ENCODE results near the gene RAB40C. TPM values are rescaled to one million over a fixed set of nuclear protein-coding genes. Genes with fewer than 3 reads are reported as not detected.

RAB40C gene
- polyA plus RNA-seq, 1 donor (not counting 4 experiments of a cell fraction or from before 2014, with no cell fraction given), result 4.0 TPM

DNA sequence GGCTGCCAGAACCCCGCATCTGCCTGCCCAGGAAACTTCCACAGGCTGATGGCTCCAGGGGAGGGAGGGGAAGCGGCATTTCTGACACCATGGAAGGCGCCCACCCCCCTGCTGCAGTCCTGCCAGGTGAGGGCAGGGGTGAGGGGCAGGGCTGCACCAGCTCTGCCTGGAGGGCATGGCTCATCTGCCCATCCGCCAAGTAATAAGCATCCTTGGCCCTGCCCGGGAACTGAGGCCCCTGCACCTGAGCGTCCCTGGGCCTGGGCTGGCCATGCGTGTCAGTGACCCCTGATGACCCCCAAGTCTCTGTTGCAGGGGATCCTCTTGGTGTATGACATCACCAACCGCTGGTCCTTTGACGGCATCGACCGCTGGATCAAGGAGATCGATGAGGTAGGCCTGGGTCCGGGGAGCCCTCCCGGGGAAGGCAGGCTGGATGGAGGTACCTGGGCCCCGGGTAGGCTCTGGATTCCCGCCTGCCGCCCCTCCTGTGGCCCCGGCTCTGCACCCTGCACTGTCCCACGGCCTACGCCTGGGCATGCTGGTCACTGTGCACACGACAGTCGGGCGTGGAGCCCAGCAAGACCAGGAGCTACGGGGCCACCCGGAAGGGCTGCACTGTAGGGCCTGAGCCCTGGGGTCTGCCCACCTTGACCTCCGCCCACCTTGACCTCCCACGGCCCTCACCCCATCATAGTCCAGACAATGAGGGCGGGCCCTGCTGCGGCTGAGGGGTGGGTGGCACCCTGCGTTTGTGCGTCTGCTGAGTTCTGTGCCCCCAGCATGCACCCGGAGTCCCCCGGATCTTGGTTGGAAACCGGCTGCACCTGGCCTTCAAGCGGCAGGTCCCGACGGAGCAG is 35.5 kb downstream of the RAB40C start:
- H3K4me3 ChIP-seq (ENCODE audit: control insufficient read depth in 2 of 3, extremely low read depth in 1 of 3, insufficient read depth in 2 of 3, low read depth in 1 of 3, low read length in 3 of 3), result no peak overlapping the region
- no peak overlapping the region for H3K9ac ChIP-seq (ENCODE audit: control insufficient read depth, extremely low read depth, insufficient read depth, low read length)
- no peak overlapping the region for H3K27ac ChIP-seq (ENCODE audit: control insufficient read depth, insufficient read depth, low read length)
- peaks cover 11% of the 10 kb centered on the region for H4K20me1 ChIP-seq (ENCODE audit: control insufficient read depth, extremely low read depth, insufficient read depth, low read length)
- H3K9me1 ChIP-seq (ENCODE audit: control insufficient read depth, extremely low read depth, insufficient read depth, low read length), result no peaks in the 10 kb centered on the region
- H3K9me3 ChIP-seq (ENCODE audit: control insufficient read depth, low read depth, low read length), result no peaks in the 10 kb centered on the region
- H3K27me3 ChIP-seq (ENCODE audit: control insufficient read depth, extremely low read depth, insufficient read depth, low read length), result peaks cover 12% of the 10 kb centered on the region
- no peak for FAIRE-seq
- no peaks in the 10 kb centered on the region for H3K79me2 ChIP-seq (ENCODE audit: control insufficient read depth, insufficient read depth, low read length)
- peaks cover 2 to 3% of the 10 kb centered on the region in 2 experiments for H3K36me3 ChIP-seq (ENCODE audit: control insufficient read depth in 2 of 2, extremely low read depth in 1 of 2, insufficient read depth in 2 of 2, low read length in 2 of 2)
- TF ChIP-seq CTCF (optimal IDR thresholded peaks at IDR 0.05 in 1 of 3, IDR thresholded peaks at IDR 0.05 in 1 of 3, conservative IDR thresholded peaks at IDR 0.05 in 1 of 3; ENCODE audit: extremely low read depth in 1 of 3, insufficient read depth in 2 of 3, low read length in 3 of 3) (no peak), EZH2 (IDR thresholded peaks at IDR 0.05; ENCODE audit: low read length) (no peak)
- no peak overlapping the region for H3K4me2 ChIP-seq (ENCODE audit: control insufficient read depth, extremely low read depth, insufficient read depth, low read depth, low read length)
- dilution Hi-C loops (cut with MboI; ENCODE audit: extremely low pct_ligation_motif_present, low sequenced_read_pairs), result no loop called here
- H2AFZ ChIP-seq (ENCODE audit: control insufficient read depth, low read length), result no peak overlapping the region
- no peak for DNase-seq (ENCODE audit: low read depth, low spot score)
- peaks cover 32% of the 10 kb centered on the region for H3K4me1 ChIP-seq (ENCODE audit: control insufficient read depth, extremely low read depth, insufficient read depth, low read length)

DNA sequence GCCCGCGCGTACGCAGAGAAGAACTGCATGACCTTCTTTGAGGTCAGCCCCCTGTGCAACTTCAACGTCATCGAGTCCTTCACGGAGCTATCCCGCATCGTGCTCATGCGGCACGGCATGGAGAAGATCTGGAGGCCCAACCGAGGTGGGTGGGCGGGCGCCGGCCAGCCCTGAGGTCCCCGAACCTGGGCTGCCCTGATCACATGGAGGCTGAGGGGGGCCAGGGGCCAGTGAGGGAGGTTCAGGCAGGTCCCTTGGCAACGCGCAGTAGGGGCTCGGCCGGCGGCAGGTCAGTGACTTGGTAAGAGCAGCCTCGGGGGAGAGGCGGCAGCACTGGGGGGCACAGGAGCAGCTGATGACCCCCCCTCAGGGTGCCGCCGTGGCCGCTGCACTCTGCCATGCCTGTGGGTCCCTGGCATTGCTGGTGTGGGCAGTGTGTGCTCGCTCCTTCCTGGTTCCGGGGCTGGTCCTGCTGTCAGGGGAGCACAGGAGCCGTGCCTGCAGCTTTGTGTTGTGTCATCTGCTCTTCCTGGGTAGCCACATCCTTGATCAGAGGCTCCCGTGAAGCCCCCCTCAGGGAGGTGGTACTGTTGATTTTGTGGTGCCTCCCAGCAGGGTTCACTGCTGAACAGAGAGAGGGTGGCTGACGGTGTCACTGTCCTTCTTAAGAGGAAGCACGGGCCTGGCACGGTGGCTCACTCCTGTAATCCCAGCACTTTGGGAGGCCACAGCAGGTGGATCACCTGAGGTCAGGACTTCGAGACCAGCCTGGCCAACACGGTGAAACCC is 36.3 kb downstream of the RAB40C start:
- Histone ChIP-seq H3K4me1 (ENCODE audit: control insufficient read depth, extremely low read depth, insufficient read depth, low read length) (peaks cover 28% of the 10 kb centered on the region), H3K9ac (ENCODE audit: control insufficient read depth, extremely low read depth, insufficient read depth, low read length) (no peak overlapping the region), H3K9me3 (ENCODE audit: control insufficient read depth, low read depth, low read length) (no peaks in the 10 kb centered on the region), H3K4me2 (ENCODE audit: control insufficient read depth, extremely low read depth, insufficient read depth, low read depth, low read length) (no peak overlapping the region), H3K79me2 (ENCODE audit: control insufficient read depth, insufficient read depth, low read length) (no peaks in the 10 kb centered on the region), H3K27me3 (ENCODE audit: control insufficient read depth, extremely low read depth, insufficient read depth, low read length) (peaks cover 6% of the 10 kb centered on the region), H3K27ac (ENCODE audit: control insufficient read depth, insufficient read depth, low read length) (peak overlapping the region; percentile 49), H2AFZ (ENCODE audit: control insufficient read depth, low read length) (no peak overlapping the region), H3K9me1 (ENCODE audit: control insufficient read depth, extremely low read depth, insufficient read depth, low read length) (no peaks in the 10 kb centered on the region), H3K36me3 (ENCODE audit: control insufficient read depth in 2 of 2, extremely low read depth in 1 of 2, insufficient read depth in 2 of 2, low read length in 2 of 2) (peaks cover 2 to 3% of the 10 kb centered on the region in 2 experiments), H4K20me1 (ENCODE audit: control insufficient read depth, extremely low read depth, insufficient read depth, low read length) (peaks cover 7% of the 10 kb centered on the region), H3K4me3 (ENCODE audit: control insufficient read depth in 2 of 3, extremely low read depth in 1 of 3, insufficient read depth in 2 of 3, low read depth in 1 of 3, low read length in 3 of 3) (no peak overlapping the region)
- dilution Hi-C loops (cut with MboI; ENCODE audit: extremely low pct_ligation_motif_present, low sequenced_read_pairs), result no loop called here
- TF ChIP-seq EZH2 (IDR thresholded peaks at IDR 0.05; ENCODE audit: low read length) (no peak), CTCF (optimal IDR thresholded peaks at IDR 0.05 in 1 of 3, IDR thresholded peaks at IDR 0.05 in 1 of 3, conservative IDR thresholded peaks at IDR 0.05 in 1 of 3; ENCODE audit: extremely low read depth in 1 of 3, insufficient read depth in 2 of 3, low read length in 3 of 3) (no peak)
- no peak for FAIRE-seq
- no peak for DNase-seq (ENCODE audit: low read depth, low spot score)

Measured in keratinocyte (primary cell).